ENCODE results near the gene HSD3B1. TPM values are rescaled to one million over a fixed set of nuclear protein-coding genes. Genes with fewer than 3 reads are reported as not detected.

The HSD3B1 gene
- polyA plus RNA-seq, 2 of the 4 experiments (the other 2 are of a cell fraction) = not detected

DNA sequence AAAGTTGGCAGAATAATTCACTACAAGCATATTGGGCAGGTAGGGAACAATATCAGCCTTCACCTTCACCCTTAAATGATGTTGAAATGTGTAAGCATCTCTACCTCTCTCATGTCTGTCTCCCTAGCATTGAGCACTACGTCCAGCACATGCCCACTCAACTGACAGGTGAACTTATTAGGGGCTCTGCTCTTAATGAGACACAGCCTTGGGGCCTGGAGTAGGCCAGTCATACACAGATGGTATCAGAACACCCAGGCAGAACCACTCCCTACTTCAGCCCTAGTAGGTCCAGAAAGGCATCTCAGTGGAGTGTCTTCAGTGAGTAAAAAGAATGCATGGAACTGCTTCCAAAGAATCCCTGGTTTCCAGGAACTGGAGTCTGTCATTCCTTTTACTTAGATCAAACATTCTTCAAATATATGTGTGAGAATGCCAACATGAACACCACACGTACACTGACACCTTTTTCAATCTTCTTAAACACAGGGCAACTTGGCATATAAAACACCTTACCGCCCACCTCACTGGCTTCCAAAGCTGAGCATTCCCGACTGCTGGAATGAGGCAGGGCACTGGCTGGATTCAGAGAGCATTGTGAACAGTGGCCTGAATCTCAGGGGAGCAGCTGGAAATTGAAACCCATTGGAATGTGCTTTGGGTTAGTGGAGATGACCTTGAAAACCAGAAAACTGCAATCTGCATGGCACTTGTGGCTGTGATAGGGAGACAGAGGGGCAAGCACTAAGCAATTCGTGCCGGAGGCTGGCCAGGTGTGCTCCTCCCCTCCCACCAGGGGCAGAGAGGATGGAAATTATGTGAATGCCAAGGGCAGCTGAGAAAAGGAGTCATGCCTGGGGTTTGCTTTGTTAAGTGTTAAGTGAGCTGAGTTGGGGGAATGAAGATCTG lies 24.2 kb upstream of the HSD3B1 start:
- Histone ChIP-seq H3K4me2 (no peak overlapping the region), H3K9me3 (no peaks in the 10 kb centered on the region), H3K27ac (no peak overlapping the region), H3K4me3 (no peak overlapping the region), H3K4me1 (no peaks in the 10 kb centered on the region)
- TF ChIP-seq JUNB (IDR thresholded peaks at IDR 0.05) (no peak), HOXA7 (CRISPR knock-in tag; IDR thresholded peaks at IDR 0.05) (no peak), CEBPB (IDR thresholded peaks at IDR 0.05) (no peak)
- CTCF ChIA-PET = no interaction called here
- POLR2A ChIA-PET = no interaction called here
- ATAC-seq = no peak
- DNase-seq (ENCODE audit: low read depth in 1 of 2, low spot score in 1 of 2) = no peak
- 40% methylated on average over 6 of the region's 6 CpGs for WGBS (ENCODE audit: missing lambda C conversion rate)
- FAIRE-seq = no peak

GRCh38 chr1:119483441-119484200 lies 23.4 kb upstream of the HSD3B1 start:
- Histone ChIP-seq H3K4me1 (no peaks in the 10 kb centered on the region), H3K4me3 (no peak overlapping the region), H3K27ac (no peak overlapping the region), H3K9me3 (no peaks in the 10 kb centered on the region), H3K4me2 (no peak overlapping the region)
- ChIA-PET CTCF (no interaction called here), POLR2A (no interaction called here)
- 48% methylated on average over 6 of the region's 6 CpGs for WGBS (ENCODE audit: missing lambda C conversion rate)
- ATAC-seq (no peak), DNase-seq (ENCODE audit: low read depth in 1 of 2, low spot score in 1 of 2) (no peak), FAIRE-seq (no peak)
- TF ChIP-seq CHD4 (IDR thresholded peaks at IDR 0.05; ENCODE audit: borderline replicate concordance) (no peak), POLR2AphosphoS2 (conservative IDR thresholded peaks at IDR 0.05; ENCODE audit: low read length) (no peak), RARB (CRISPR knock-in tag; IDR thresholded peaks at IDR 0.05) (no peak), POLR2A (IDR thresholded peaks at IDR 0.05; ENCODE audit: low read length) (no peak), RCOR1 (IDR thresholded peaks at IDR 0.05; ENCODE audit: low read depth, low read length) (no peak), EHMT2 (IDR thresholded peaks at IDR 0.05; ENCODE audit: low read depth) (no peak), HOXB13 (CRISPR knock-in tag; IDR thresholded peaks at IDR 0.05; ENCODE audit: low read depth) (no peak), REST (IDR thresholded peaks at IDR 0.05) (no peak), BHLHE40 (IDR thresholded peaks at IDR 0.05; ENCODE audit: low read depth, low read length) (no peak), HDAC2 (IDR thresholded peaks at IDR 0.05) (no peak), JUN (IDR thresholded peaks at IDR 0.05) (no peak), FOSL2 (IDR thresholded peaks at IDR 0.05) (no peak), FOSL2 (CRISPR knock-in tag; IDR thresholded peaks at IDR 0.05) (no peak), HOXA7 (CRISPR knock-in tag; IDR thresholded peaks at IDR 0.05) (no peak), MYC (IDR thresholded peaks at IDR 0.05; ENCODE audit: borderline replicate concordance, low read length) (no peak), PBX3 (IDR thresholded peaks at IDR 0.05) (no peak), ZNF302 (CRISPR knock-in tag; IDR thresholded peaks at IDR 0.05) (no peak), SMC3 (IDR thresholded peaks at IDR 0.05) (no peak)
- TF ChIP-seq, protein P1, sequence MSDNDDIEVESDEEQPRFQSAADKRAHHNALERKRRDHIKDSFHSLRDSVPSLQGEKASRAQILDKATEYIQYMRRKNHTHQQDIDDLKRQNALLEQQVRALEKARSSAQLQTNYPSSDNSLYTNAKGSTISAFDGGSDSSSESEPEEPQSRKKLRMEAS (IDR thresholded peaks at IDR 0.05) = no peak
- TF ChIP-seq, protein P2, sequence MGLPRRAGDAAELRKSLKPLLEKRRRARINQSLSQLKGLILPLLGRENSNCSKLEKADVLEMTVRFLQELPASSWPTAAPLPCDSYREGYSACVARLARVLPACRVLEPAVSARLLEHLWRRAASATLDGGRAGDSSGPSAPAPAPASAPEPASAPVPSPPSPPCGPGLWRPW (IDR thresholded peaks at IDR 0.05) = no peak
- TF ChIP-seq, protein P3, sequence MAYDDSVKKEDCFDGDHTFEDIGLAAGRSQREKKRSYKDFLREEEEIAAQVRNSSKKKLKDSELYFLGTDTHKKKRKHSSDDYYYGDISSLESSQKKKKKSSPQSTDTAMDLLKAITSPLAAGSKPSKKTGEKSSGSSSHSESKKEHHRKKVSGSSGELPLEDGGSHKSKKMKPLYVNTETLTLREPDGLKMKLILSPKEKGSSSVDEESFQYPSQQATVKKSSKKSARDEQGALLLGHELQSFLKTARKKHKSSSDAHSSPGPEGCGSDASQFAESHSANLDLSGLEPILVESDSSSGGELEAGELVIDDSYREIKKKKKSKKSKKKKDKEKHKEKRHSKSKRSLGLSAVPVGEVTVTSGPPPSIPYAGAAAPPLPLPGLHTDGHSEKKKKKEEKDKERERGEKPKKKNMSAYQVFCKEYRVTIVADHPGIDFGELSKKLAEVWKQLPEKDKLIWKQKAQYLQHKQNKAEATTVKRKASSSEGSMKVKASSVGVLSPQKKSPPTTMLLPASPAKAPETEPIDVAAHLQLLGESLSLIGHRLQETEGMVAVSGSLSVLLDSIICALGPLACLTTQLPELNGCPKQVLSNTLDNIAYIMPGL (CRISPR knock-in tag; IDR thresholded peaks at IDR 0.05; ENCODE audit: borderline replicate concordance) = no peak

Data from A549 (cell line).